Ovary (tissue), 10 donors: Measurements from ENCODE around the gene SLC37A4. TPM values are rescaled to one million over a fixed set of nuclear protein-coding genes. Genes with fewer than 3 reads are reported as not detected.
A peak's percentile ranks its signal among the peaks of the same experiment; 100 is the strongest.

Source experiments
- DNase-seq, 5 donors: peaks; one replicate each; pipeline ENCODE4 v3.0.0-alpha.2; 2019 to 2020
- H3K27ac ChIP-seq, 2 donors: fragments of 200-600 bp; one replicate each; pipeline versions ENCODE4 v1.5.1 to v1.8.0; 2019 to 2022
- H3K27me3 ChIP-seq: fragments of 200-600 bp; one replicate; pipeline ENCODE4 v1.8.0; 2022
- H3K36me3 ChIP-seq: fragments of 200-600 bp; sonication (generic); one replicate; pipeline ENCODE4 v1.5.1; 2019
- H3K4me1 ChIP-seq: one replicate; pipeline ENCODE4 v1.8.1; 2013; ENCODE audit warnings: mild to moderate bottlenecking, moderate library complexity; ENCODE audit not compliant: insufficient read depth
- H3K4me3 ChIP-seq: fragments of 200-600 bp; sonication (generic); one replicate; pipeline ENCODE4 v1.5.1; 2017
- H3K9me3 ChIP-seq, 2 donors: fragments of 200-600 bp in 1 of 2; sonication (generic) in 1 of 2; one replicate each; pipeline versions ENCODE4 v1.5.1 to v1.8.1; 2013 to 2019; ENCODE audit warnings: mild to moderate bottlenecking in 1 of 2, moderate library complexity in 1 of 2
- CTCF ChIP-seq, 3 donors: fragments of 450-650 bp in 2 of 3; fragments of 200-600 bp in 1 of 3; IDR thresholded peaks; one replicate each; pipeline versions ENCODE4 v1.5.1 to v1.8.0; 2016 to 2022; ENCODE audit warnings: antibody characterized with exemption in 3 of 3, mild to moderate bottlenecking in 1 of 3
- EP300 ChIP-seq: sonication (generic); formaldehyde crosslinking; IDR thresholded peaks from one replicate; pipeline ENCODE4 v1.6.1; 2017; ENCODE audit warnings: antibody characterized with exemption
- POLR2A ChIP-seq: fragments of 450-650 bp; IDR thresholded peaks from one replicate; pipeline ENCODE4 v1.6.1; 2017; ENCODE audit warnings: antibody characterized with exemption, mild to moderate bottlenecking, moderate library complexity
- WGBS, 3 donors: extraction: QIAGEN DNeasy Blood & Tissue Kit in 1 of 3; methylation state at CpG; one replicate each; pipeline versions ENCODE4 v1.1.5 to v1.1.7; 2013 to 2017; 5-methylcytosine and 5-hydroxymethylcytosine counted together
- intact Hi-C, 4 donors: fragments of 100-400 bp; cut with DNase I; formaldehyde crosslinking; loops; one replicate each; pipeline versions ENCODE4 v1.11.0 to v1.15.1; 2022 to 2023
- long read RNA-seq, 3 donors: library from polyadenylated mRNA in 2 of 3; unstranded in 2 of 3; transcript quantifications; one replicate each; pipeline ENCODE4 v2.0.0 and lab custom pipeline, GENCODE V29; 2021 to 2026
- polyA plus RNA-seq, 2 donors: library from polyadenylated mRNA; stranded (reverse); fragments of 200-250 nt in 1 of 2; fragments of 350-450 nt in 1 of 2; fragmentation: Illumina TruSeq in 1 of 2; extraction: RNeasy Lipid Tissue Mini Kit (QIAGEN cat#74804) in 1 of 2; gene quantifications; one replicate each; pipeline ENCODE4 v1.2.3, GENCODE V29; 2013 to 2014
- total RNA-seq, 7 donors: library from RNA; depleted of rRNA in 2 of 7; stranded (reverse); fragments of >200 nt in 2 of 7; fragmentation: NEBNext Ultra II Directional in 3 of 7; extraction: Animal tissue kit (Norgen Biotek cat#: 25700) in 3 of 7; gene quantifications; one replicate each; pipeline versions ENCODE4 v1.1.0 to v1.2.4, GENCODE V29; 2016 to 2023
- donor health status: DM: no; HTN: no; CAD: no; lungs with moderate emphysema.
- donor health status: DM: no; HTN: no; CAD: no.
- donor health status: Bipolar disorder and iron deficiency.
- donor health status: DM: yes; HTN: yes; CAD: no.
- donor health status: DM: no; HTN: no; CAD: no.
- donor health status: DM: yes; HTN: yes; CAD: no.

SLC37A4 gene
- total RNA-seq (10 to 100 TPM; 11.2 to 38.1 (median 14.8) TPM), polyA plus RNA-seq (10 to 100 TPM; 10.5 to 11.9 TPM)
- long read RNA-seq, donor 1, transcript SLC37A4-210 (9 exons, 2,040 nt) = major isoform, 67 of 113 reads
- long read RNA-seq, donor 1, partial matches to known transcripts = 15 of 113 reads
- long read RNA-seq, donor 1, other reads (novel, unspliced or antisense) = 27 of 113 reads
- long read RNA-seq, donor 2, transcript SLC37A4-210 (9 exons, 2,040 nt) = major isoform, 7 of 13 reads
- long read RNA-seq, donor 2, partial matches to known transcripts = 5 of 13 reads
- long read RNA-seq, donor 2, other reads (novel, unspliced or antisense) = 0 of 13 reads
- long read RNA-seq, donor 3, transcript SLC37A4-210 (9 exons, 2,040 nt) = major isoform, 19 of 49 reads
- long read RNA-seq, donor 3, partial matches to known transcripts = 19 of 49 reads
- long read RNA-seq, donor 3, other reads (novel, unspliced or antisense) = 7 of 49 reads

- peak; percentile 96 to 98 (median 98) for DNase-seq
- peak; percentile 78 to 94 (median 92) for TF ChIP-seq CTCF (IDR thresholded peaks at IDR 0.05)
- TF ChIP-seq EP300 = no peak
- no peak for TF ChIP-seq POLR2A
- H3K27me3 ChIP-seq = no peaks in the 10 kb centered on the region
- intact Hi-C loops = loop anchor here in 1 of 4 donors (10.0 kb wide), 1 partner anchor 164 kb away; no protein-coding TSS in a partner anchor
- H3K4me1 ChIP-seq = peaks cover 2% of the 10 kb centered on the region
- H3K27ac ChIP-seq = peak within 1 kb of the TSS; percentile 18 to 68
- H3K9me3 ChIP-seq = no peaks in the 10 kb centered on the region
- peak within 1 kb of the TSS; percentile 53 for H3K4me3 ChIP-seq
- no peaks in the 10 kb centered on the region for H3K36me3 ChIP-seq
- WGBS, 3 donors = 0% methylated on average over 54 to 67 of the region's 67 CpGs
These were observed at the start of gene SLC37A4 for GRCh38 chr11:119030329-119031047. Gene SLC37A4 (minus strand): TSS chr11:119030877.

- Histone ChIP-seq H3K4me1 (no peaks in the 10 kb centered on the region), H3K36me3 (no peaks in the 10 kb centered on the region), H3K9me3 (no peaks in the 10 kb centered on the region), H3K4me3 (no peak overlapping the region), H3K27ac (no peak overlapping the region), H3K27me3 (no peaks in the 10 kb centered on the region)
- 87 to 91% (median 89%) methylated on average over 19 of the region's 19 CpGs for WGBS, 3 donors
- DNase-seq = no peak
- TF ChIP-seq EP300 (no peak), POLR2A (no peak), CTCF (IDR thresholded peaks at IDR 0.05) (no peak)
- intact Hi-C loops = no loop called here
These were observed 48.2 kb upstream of the SLC37A4 start for GRCh38 chr11:119078675-119079420.

- Histone ChIP-seq H3K4me1 (no peaks in the 10 kb centered on the region), H3K4me3 (no peak overlapping the region), H3K36me3 (no peaks in the 10 kb centered on the region), H3K9me3 (no peaks in the 10 kb centered on the region), H3K27ac (no peak overlapping the region), H3K27me3 (no peaks in the 10 kb centered on the region)
- DNase-seq = no peak
- TF ChIP-seq CTCF (IDR thresholded peaks at IDR 0.05) = no peak
- no peak for TF ChIP-seq EP300
- TF ChIP-seq POLR2A = no peak
- 90 to 97% (median 93%) methylated on average over 11 of the region's 11 CpGs for WGBS, 3 donors
- intact Hi-C loops = no loop called here
These were observed 47.2 kb upstream of the SLC37A4 start for GRCh38 chr11:119077839-119078238.
